Islet of Langerhans (tissue), 1 donor: ENCODE results near the gene MRPL50.
"Not testable (repeated sequence)": the region's sequence is repeated elsewhere in the genome, so short reads cannot be mapped to it uniquely, and the experiment has no call there.

Experiments used
- FAIRE-seq: peaks from one replicate; lab custom pipeline; 2011; peaks lifted over from hg19 to GRCh38; lab: Jason Lieb, UNC

MRPL50 gene

GRCh38 chr9:101417977-101418376 lies 19.6 kb upstream of the MRPL50 start:
- FAIRE-seq = no peak

GRCh38 chr9:101417389-101417788 lies 19.0 kb upstream of the MRPL50 start:
- no peak for FAIRE-seq

- no peak for FAIRE-seq
These were observed 17.2 kb upstream of the MRPL50 start for GRCh38 chr9:101415578-101415977.

GRCh38 chr9:101414839-101415238 lies 16.4 kb upstream of the MRPL50 start:
- no peak for FAIRE-seq

- no peak for FAIRE-seq
These were observed 10.7 kb upstream of the MRPL50 start for GRCh38 chr9:101409079-101409477.

GRCh38 chr9:101408374-101409078 lies 10.1 kb upstream of the MRPL50 start:
- no peak for FAIRE-seq

GRCh38 chr9:101403516-101404285 lies 5.3 kb upstream of the MRPL50 start:
- FAIRE-seq = no peak

GRCh38 chr9:101400120-101400519 lies 1.7 kb upstream of the MRPL50 start:
- no peak for FAIRE-seq

- no peak for FAIRE-seq
These were observed 1.2 kb upstream of the MRPL50 start for GRCh38 chr9:101399643-101399970.

- FAIRE-seq = no peak
These were observed 668 bp upstream of the MRPL50 start for GRCh38 chr9:101398930-101399642.

- no peak for FAIRE-seq
These were observed 711 bp downstream of the MRPL50 start for GRCh38 chr9:101397746-101398067.

GRCh38 chr9:101394687-101395086 lies 3.7 kb downstream of the MRPL50 start:
- no peak for FAIRE-seq

- no peak for FAIRE-seq
These were observed 5.3 kb downstream of the MRPL50 start for GRCh38 chr9:101393135-101393534.

GRCh38 chr9:101388507-101388993 lies 9.9 kb downstream of the MRPL50 start:
- peak; percentile 97 for FAIRE-seq

GRCh38 chr9:101387871-101388506 lies 10.4 kb downstream of the MRPL50 start:
- FAIRE-seq = peak; percentile 96

- not testable (repeated sequence) for FAIRE-seq
These were observed 13.4 kb downstream of the MRPL50 start, which contains the start of gene BAAT for GRCh38 chr9:101384873-101385536. Gene BAAT (minus strand): TSS chr9:101385006. CDS start chr9:101371404, 13,602 bp downstream.

GRCh38 chr9:101383361-101383760 lies 15.1 kb downstream of the MRPL50 start:
- FAIRE-seq = no peak

- no peak for FAIRE-seq
These were observed 16.5 kb downstream of the MRPL50 start for GRCh38 chr9:101381833-101382342.

GRCh38 chr9:101381118-101381517 lies 17.3 kb downstream of the MRPL50 start:
- FAIRE-seq = no peak

GRCh38 chr9:101380295-101380694 lies 18.1 kb downstream of the MRPL50 start:
- FAIRE-seq = no peak

- FAIRE-seq = no peak
These were observed 22.1 kb downstream of the MRPL50 start for GRCh38 chr9:101376111-101376848.
